ENCODE measurements around the gene FNDC3B.

The FNDC3B gene

DNA sequence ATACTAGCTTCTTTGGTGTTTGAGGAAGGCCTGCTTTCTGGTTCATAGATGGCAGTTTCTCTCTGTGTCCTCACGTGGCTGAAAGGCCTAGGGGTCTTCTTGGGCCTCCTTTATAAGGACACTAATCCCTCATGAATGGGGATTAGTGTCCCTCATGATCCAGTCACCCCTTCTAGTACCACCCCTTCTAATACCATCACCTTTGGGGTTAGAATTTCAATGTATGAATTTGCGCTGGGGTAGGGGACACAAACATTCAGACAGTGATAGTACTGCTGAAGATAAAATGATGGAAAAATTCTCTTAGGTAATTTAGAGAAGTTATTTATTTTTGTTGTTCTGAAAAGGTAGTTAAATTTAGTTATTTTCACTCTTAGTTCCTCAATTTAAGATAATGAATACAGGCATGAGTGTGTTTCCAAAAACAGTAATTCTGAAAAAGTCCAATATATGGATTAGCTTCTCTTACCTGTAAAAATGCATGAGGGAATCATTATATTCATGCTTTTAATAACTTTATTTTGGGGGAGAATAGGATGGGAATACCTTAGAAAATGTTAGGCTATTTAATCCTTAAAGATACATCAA, 103.6 kb downstream of the FNDC3B start:
- TF ChIP-seq TAF1 (IDR thresholded peaks at IDR 0.05; ENCODE audit: low read depth) (no peak), EP300 (IDR thresholded peaks at IDR 0.05; ENCODE audit: borderline replicate concordance) (no peak), REST (IDR thresholded peaks at IDR 0.05; ENCODE audit: low read depth) (no peak), TCF12 (IDR thresholded peaks at IDR 0.05; ENCODE audit: low read depth) (no peak), RAD21 (IDR thresholded peaks at IDR 0.05; ENCODE audit: low read depth) (no peak), MAX (IDR thresholded peaks at IDR 0.05) (no peak), CREB1 (IDR thresholded peaks at IDR 0.05; ENCODE audit: low read depth) (no peak), TEAD4 (IDR thresholded peaks at IDR 0.05) (no peak), NFIC (IDR thresholded peaks at IDR 0.05) (no peak), EGR1 (IDR thresholded peaks at IDR 0.05) (no peak), YY1 (IDR thresholded peaks at IDR 0.05; ENCODE audit: low read depth) (no peak), ZBTB7A (IDR thresholded peaks at IDR 0.05; ENCODE audit: low read depth) (no peak), FOXM1 (IDR thresholded peaks at IDR 0.05; ENCODE audit: borderline replicate concordance, low read depth) (no peak), CEBPB (IDR thresholded peaks at IDR 0.05) (no peak)
- TF ChIP-seq, protein P1, sequence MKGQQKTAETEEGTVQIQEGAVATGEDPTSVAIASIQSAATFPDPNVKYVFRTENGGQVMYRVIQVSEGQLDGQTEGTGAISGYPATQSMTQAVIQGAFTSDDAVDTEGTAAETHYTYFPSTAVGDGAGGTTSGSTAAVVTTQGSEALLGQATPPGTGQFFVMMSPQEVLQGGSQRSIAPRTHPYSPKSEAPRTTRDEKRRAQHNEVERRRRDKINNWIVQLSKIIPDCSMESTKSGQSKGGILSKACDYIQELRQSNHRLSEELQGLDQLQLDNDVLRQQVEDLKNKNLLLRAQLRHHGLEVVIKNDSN (IDR thresholded peaks at IDR 0.05) = no peak

GRCh38 chr3:172143739-172144497, 104.5 kb downstream of the FNDC3B start:
- TF ChIP-seq TCF12 (IDR thresholded peaks at IDR 0.05; ENCODE audit: low read depth) (no peak), RAD21 (IDR thresholded peaks at IDR 0.05; ENCODE audit: low read depth) (no peak), EGR1 (IDR thresholded peaks at IDR 0.05) (no peak), EP300 (IDR thresholded peaks at IDR 0.05; ENCODE audit: borderline replicate concordance) (no peak), FOXM1 (IDR thresholded peaks at IDR 0.05; ENCODE audit: borderline replicate concordance, low read depth) (no peak)
- TF ChIP-seq, protein P1 (IDR thresholded peaks at IDR 0.05) = no peak

DNA sequence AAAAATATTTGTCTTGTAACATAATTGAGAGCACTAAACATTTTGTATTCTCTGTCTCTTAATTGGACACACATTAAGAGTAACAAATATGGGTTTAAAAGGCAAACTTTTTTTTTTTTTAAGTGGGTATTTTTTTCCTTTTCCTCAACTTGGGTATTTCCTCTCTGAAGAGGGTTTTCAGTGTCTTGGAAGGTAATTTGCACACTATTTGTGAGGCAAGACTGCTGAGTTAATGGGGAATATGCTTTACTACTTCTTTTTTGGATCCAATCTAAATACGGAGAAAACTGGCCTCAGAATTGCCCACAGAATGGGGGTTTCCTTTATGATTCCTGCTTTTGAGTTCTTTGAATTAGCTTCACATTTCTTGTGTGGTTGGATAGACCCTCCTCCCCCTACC, 105.2 kb downstream of the FNDC3B start:
- no peak for TF ChIP-seq EP300 (IDR thresholded peaks at IDR 0.05; ENCODE audit: borderline replicate concordance)
- no peak for TF ChIP-seq TEAD4 (IDR thresholded peaks at IDR 0.05)
- TF ChIP-seq REST (IDR thresholded peaks at IDR 0.05; ENCODE audit: low read depth) = no peak
- TF ChIP-seq MAX (IDR thresholded peaks at IDR 0.05) = no peak
- no peak for TF ChIP-seq CEBPB (IDR thresholded peaks at IDR 0.05)
- no peak for TF ChIP-seq FOXM1 (IDR thresholded peaks at IDR 0.05; ENCODE audit: borderline replicate concordance, low read depth)
- TF ChIP-seq, protein P1 (IDR thresholded peaks at IDR 0.05) = no peak
- no peak for TF ChIP-seq RAD21 (IDR thresholded peaks at IDR 0.05; ENCODE audit: low read depth)
- no peak for TF ChIP-seq EGR1 (IDR thresholded peaks at IDR 0.05)
- no peak for TF ChIP-seq TCF12 (IDR thresholded peaks at IDR 0.05; ENCODE audit: low read depth)
- no peak for TF ChIP-seq CREB1 (IDR thresholded peaks at IDR 0.05; ENCODE audit: low read depth)
- no peak for TF ChIP-seq YY1 (IDR thresholded peaks at IDR 0.05; ENCODE audit: low read depth)
- no peak for TF ChIP-seq ZBTB7A (IDR thresholded peaks at IDR 0.05; ENCODE audit: low read depth)
- TF ChIP-seq NFIC (IDR thresholded peaks at IDR 0.05) = no peak
- no peak for TF ChIP-seq TAF1 (IDR thresholded peaks at IDR 0.05; ENCODE audit: low read depth)

DNA sequence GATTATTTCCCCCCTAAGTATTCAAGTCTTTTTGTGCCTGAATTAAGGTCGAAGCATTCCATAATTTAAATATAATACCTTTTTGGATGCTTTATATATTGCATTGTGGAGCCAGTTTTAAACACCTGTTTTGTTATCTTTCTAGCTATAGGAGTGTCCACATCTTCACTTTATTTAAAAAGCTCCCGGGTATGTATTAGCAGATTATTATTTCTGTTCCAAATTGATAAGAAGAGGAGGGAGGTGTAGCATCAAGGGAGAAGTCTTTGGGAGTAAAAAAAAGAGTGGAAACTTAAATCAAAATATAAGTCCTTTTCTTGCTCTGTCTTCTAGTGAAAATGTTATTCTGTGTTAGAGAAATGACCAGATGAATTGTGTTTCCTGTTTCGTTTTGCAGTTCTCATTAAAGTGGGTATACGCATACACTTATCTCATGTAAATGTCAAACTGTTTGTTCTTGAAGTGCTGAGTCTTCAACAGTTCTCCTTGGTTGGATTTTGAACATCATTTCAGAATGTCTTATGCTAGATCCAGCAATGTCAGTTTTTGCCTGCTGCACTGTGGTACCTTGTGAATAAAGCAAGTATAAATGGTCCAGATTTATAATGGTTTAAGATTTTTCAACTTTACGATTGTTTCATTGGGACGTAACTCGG, 105.8 kb downstream of the FNDC3B start:
- no peak for TF ChIP-seq RAD21 (IDR thresholded peaks at IDR 0.05; ENCODE audit: low read depth)
- TF ChIP-seq ZBTB7A (IDR thresholded peaks at IDR 0.05; ENCODE audit: low read depth) = no peak
- no peak for TF ChIP-seq EGR1 (IDR thresholded peaks at IDR 0.05)
- TF ChIP-seq EP300 (IDR thresholded peaks at IDR 0.05; ENCODE audit: borderline replicate concordance) = no peak
- TF ChIP-seq FOXM1 (IDR thresholded peaks at IDR 0.05; ENCODE audit: borderline replicate concordance, low read depth) = no peak
- TF ChIP-seq YY1 (IDR thresholded peaks at IDR 0.05; ENCODE audit: low read depth) = no peak
- TF ChIP-seq, protein P1 (IDR thresholded peaks at IDR 0.05) = no peak
- no peak for TF ChIP-seq CREB1 (IDR thresholded peaks at IDR 0.05; ENCODE audit: low read depth)
- TF ChIP-seq MAX (IDR thresholded peaks at IDR 0.05) = no peak
- no peak for TF ChIP-seq NFIC (IDR thresholded peaks at IDR 0.05)
- TF ChIP-seq TAF1 (IDR thresholded peaks at IDR 0.05; ENCODE audit: low read depth) = no peak
- TF ChIP-seq REST (IDR thresholded peaks at IDR 0.05; ENCODE audit: low read depth) = no peak
- TF ChIP-seq TCF12 (IDR thresholded peaks at IDR 0.05; ENCODE audit: low read depth) = no peak
- no peak for TF ChIP-seq TEAD4 (IDR thresholded peaks at IDR 0.05)
- no peak for TF ChIP-seq CEBPB (IDR thresholded peaks at IDR 0.05)

Measured in Ishikawa (cell line).